ENCODE data around the gene EVC. TPM values are rescaled to one million over a fixed set of nuclear protein-coding genes. Genes with fewer than 3 reads are reported as not detected.

Gene EVC
- total RNA-seq, 1 donor from 2014 or later: 27.6 TPM

DNA sequence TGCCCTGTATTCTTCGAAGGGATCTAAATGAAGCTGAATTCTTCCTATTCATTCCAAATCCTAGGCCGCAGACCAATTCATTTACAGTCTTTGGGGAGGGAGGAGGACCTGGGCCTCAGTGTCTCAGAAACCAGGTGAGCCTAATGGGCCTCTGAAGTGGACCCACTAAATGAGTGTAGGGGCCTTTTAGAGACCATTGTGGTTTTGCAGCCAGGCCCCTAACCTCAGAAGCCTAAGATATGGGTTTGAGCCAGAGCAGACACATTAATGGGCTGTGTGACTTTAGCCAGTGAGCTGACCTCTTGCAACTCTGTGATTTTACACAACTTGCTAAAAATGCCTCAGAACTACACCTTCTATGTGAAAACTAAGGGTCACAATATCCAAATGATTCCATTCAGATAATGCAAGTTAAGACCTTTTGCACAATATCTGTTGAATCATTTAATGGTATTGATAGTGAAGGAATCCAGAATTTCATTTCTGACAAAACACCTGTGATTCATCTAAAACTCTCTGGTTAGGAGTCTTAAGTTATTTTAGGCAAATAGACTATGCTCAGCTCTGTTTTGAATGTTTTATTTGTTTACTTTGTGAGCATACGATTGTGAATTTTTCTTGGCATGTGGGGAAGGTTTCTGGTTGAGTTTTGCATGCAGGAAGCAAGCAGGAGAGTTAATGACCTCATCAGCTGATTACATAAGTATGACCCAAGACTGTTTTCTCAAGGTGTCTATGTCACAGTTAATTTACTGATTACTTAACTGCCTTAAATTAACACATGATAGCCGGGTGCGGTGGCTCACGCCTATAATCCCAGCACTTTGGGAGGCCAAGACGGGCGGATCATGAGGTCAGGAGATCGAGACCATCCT is 75.0 kb downstream of the EVC start:
- intact Hi-C loops (cut with DNase I): no loop called here
- Histone ChIP-seq H3K4me1 (no peaks in the 10 kb centered on the region), H3K36me3 (peaks cover 9% of the 10 kb centered on the region), H3K4me3 (no peak overlapping the region), H3K27ac (no peak overlapping the region), H3K27me3 (no peaks in the 10 kb centered on the region), H3K9me3 (no peaks in the 10 kb centered on the region)
- DNase-seq (peak; percentile 15), ATAC-seq (no peak)
- TF ChIP-seq, protein P1, sequence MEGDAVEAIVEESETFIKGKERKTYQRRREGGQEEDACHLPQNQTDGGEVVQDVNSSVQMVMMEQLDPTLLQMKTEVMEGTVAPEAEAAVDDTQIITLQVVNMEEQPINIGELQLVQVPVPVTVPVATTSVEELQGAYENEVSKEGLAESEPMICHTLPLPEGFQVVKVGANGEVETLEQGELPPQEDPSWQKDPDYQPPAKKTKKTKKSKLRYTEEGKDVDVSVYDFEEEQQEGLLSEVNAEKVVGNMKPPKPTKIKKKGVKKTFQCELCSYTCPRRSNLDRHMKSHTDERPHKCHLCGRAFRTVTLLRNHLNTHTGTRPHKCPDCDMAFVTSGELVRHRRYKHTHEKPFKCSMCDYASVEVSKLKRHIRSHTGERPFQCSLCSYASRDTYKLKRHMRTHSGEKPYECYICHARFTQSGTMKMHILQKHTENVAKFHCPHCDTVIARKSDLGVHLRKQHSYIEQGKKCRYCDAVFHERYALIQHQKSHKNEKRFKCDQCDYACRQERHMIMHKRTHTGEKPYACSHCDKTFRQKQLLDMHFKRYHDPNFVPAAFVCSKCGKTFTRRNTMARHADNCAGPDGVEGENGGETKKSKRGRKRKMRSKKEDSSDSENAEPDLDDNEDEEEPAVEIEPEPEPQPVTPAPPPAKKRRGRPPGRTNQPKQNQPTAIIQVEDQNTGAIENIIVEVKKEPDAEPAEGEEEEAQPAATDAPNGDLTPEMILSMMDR (IDR thresholded peaks at IDR 0.05): no peak

DNA sequence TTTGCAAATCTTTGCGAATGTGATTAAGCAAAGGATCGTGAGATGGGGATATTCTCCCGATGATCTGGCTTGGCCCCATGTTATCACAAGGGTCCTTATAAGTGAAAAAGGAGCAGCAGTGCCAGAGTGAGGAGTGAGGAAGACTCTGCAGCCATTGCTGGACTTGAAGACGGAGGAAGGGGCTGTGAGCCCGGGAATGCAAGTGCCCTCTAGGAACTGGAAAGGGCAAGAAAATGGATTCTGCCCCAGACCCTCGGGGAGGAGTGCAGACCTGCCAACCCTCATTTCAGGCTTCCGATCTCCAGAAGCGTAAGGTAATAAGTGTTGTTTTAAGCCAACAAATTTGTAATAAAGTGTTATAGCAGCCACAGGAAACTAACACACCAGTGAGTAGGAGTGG is 76.3 kb downstream of the EVC start:
- ATAC-seq (no peak), DNase-seq (no peak)
- Histone ChIP-seq H3K27ac (no peak overlapping the region), H3K9me3 (no peaks in the 10 kb centered on the region), H3K4me3 (no peak overlapping the region), H3K36me3 (peaks cover 9% of the 10 kb centered on the region), H3K4me1 (no peaks in the 10 kb centered on the region), H3K27me3 (no peaks in the 10 kb centered on the region)
- intact Hi-C loops (cut with DNase I): no loop called here
- TF ChIP-seq, protein P1 (IDR thresholded peaks at IDR 0.05): no peak

DNA sequence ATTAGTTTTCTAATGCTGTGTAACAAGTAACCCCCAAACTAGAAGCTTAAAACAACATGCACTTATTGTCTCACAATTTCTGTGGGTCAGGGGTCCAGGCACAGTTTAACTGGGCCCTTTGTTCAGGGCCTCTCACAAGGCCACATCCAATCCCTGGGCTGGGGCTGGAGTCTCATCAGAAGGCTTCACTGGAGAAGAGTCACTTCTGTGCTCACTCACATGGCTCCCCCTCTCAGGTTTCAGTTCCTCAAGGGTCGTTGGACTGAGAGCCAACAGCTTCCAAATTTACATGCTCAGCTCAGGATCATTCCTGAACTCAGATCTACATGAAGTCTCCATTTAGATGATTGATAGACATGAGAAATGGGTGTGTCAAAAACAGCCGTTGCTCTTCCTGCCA is 77.1 kb downstream of the EVC start:
- no peak for ATAC-seq
- DNase-seq: peak; percentile 2
- peaks cover 9% of the 10 kb centered on the region for H3K36me3 ChIP-seq
- H3K9me3 ChIP-seq: no peaks in the 10 kb centered on the region
- no peaks in the 10 kb centered on the region for H3K27me3 ChIP-seq
- intact Hi-C loops (cut with DNase I): no loop called here
- no peak overlapping the region for H3K4me3 ChIP-seq
- TF ChIP-seq, protein P1 (IDR thresholded peaks at IDR 0.05): no peak
- H3K4me1 ChIP-seq: no peaks in the 10 kb centered on the region
- H3K27ac ChIP-seq: no peak overlapping the region

DNA sequence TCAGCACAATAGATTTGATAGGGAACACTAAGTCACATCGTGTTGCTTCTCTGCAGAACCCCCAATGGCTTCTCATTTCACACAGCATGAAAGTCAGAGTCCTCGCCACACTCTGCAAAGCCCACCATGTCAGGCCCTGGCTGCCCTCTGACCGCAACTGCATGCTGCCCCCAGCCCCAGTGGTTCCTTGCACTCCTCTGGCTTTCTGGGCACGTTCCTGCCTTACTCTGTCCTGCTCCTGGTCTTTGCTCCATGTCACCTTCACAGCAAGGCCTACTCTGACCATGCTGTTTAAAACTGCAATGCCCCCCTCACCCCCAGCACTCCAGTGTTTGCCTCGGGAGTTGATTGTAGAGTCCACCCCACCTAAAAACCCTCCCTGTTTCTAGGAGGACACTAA is 78.1 kb downstream of the EVC start:
- Histone ChIP-seq H3K36me3 (peaks cover 9% of the 10 kb centered on the region), H3K4me3 (no peak overlapping the region), H3K27ac (no peak overlapping the region), H3K27me3 (no peaks in the 10 kb centered on the region), H3K9me3 (no peaks in the 10 kb centered on the region), H3K4me1 (no peaks in the 10 kb centered on the region)
- TF ChIP-seq, protein P1 (IDR thresholded peaks at IDR 0.05): no peak
- DNase-seq (peak; percentile 30), ATAC-seq (no peak)
- intact Hi-C loops (cut with DNase I): no loop called here

DNA sequence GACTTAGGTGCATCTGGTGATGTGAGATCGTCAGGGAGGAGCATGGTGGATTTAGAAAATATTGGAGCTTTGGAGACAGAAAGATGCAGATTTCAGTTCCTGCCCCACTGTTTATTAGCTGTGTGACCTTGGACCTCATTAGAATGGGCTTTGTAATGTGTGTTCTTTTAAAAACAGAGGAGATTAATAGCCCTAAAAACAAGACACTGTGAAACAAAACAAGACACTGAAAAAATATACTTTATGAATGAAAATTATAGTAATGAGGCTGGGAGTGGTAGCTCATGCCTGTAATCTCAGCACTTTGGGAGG is 79.5 kb downstream of the EVC start:
- TF ChIP-seq, protein P1 (IDR thresholded peaks at IDR 0.05): no peak
- intact Hi-C loops (cut with DNase I): no loop called here
- ATAC-seq (no peak), DNase-seq (no peak)
- H3K4me1 ChIP-seq: no peaks in the 10 kb centered on the region
- H3K4me3 ChIP-seq: no peak overlapping the region
- no peaks in the 10 kb centered on the region for H3K9me3 ChIP-seq
- no peak overlapping the region for H3K27ac ChIP-seq
- H3K36me3 ChIP-seq: peaks cover 17% of the 10 kb centered on the region
- no peaks in the 10 kb centered on the region for H3K27me3 ChIP-seq

Measured in upper lobe of right lung (tissue), 1 donor.